NOMO-1 treated with dmso at 0.1 percent for 144 hours (cell line): ENCODE results near the gene ARHGAP26.

ENCODE experiments used
- DNase-seq: peaks from one replicate; lab custom pipeline; 2025; ENCODE audit not compliant: unreplicated experiment; lab: John Stamatoyannopoulos, UW

Gene ARHGAP26

GRCh38 chr5:143151056-143151700 is 381.0 kb downstream of the ARHGAP26 start:
- DNase-seq: no peak

GRCh38 chr5:143152445-143152844 is 382.3 kb downstream of the ARHGAP26 start:
- no peak for DNase-seq

- DNase-seq: no peak
These were observed 383.3 kb downstream of the ARHGAP26 start for GRCh38 chr5:143153332-143154119.

GRCh38 chr5:143154510-143155370 is 384.6 kb downstream of the ARHGAP26 start:
- no peak for DNase-seq

GRCh38 chr5:143155455-143155854 is 385.3 kb downstream of the ARHGAP26 start:
- DNase-seq: no peak

GRCh38 chr5:143156086-143156485 is 385.9 kb downstream of the ARHGAP26 start:
- no peak for DNase-seq

GRCh38 chr5:143156572-143156971 is 386.4 kb downstream of the ARHGAP26 start:
- DNase-seq: no peak

GRCh38 chr5:143159031-143159430 is 388.9 kb downstream of the ARHGAP26 start:
- no peak for DNase-seq

GRCh38 chr5:143161885-143162540 is 391.8 kb downstream of the ARHGAP26 start:
- DNase-seq: peak; percentile 52

GRCh38 chr5:143162810-143163209 is 392.6 kb downstream of the ARHGAP26 start:
- DNase-seq: no peak

GRCh38 chr5:143164557-143164956 is 394.4 kb downstream of the ARHGAP26 start:
- no peak for DNase-seq

GRCh38 chr5:143165049-143165880 is 395.1 kb downstream of the ARHGAP26 start:
- no peak for DNase-seq

- DNase-seq: no peak
These were observed 395.9 kb downstream of the ARHGAP26 start for GRCh38 chr5:143166090-143166489.

GRCh38 chr5:143166661-143167420 is 396.7 kb downstream of the ARHGAP26 start:
- DNase-seq: no peak

- DNase-seq: no peak
These were observed 398.1 kb downstream of the ARHGAP26 start for GRCh38 chr5:143168171-143168741.

GRCh38 chr5:143168921-143169810 is 399.0 kb downstream of the ARHGAP26 start:
- no peak for DNase-seq

GRCh38 chr5:143170104-143170503 is 399.9 kb downstream of the ARHGAP26 start:
- no peak for DNase-seq

- DNase-seq: no peak
These were observed 400.8 kb downstream of the ARHGAP26 start for GRCh38 chr5:143170977-143171376.
